NT2/D1 (cell line): ENCODE results near the gene IGFBP1.

Experiments used
- YY1 ChIP-seq: IDR thresholded peaks from 2 replicates; pipeline ENCODE4 v1.6.1; 2011; ENCODE audit not compliant: insufficient read length, insufficient read depth
- ZNF274 ChIP-seq: IDR thresholded peaks from 2 replicates; pipeline ENCODE4 v1.6.1; 2011; ENCODE audit warnings: mild to moderate bottlenecking, low read depth, low read length

- TF ChIP-seq YY1 (no peak), ZNF274 (no peak)
These were observed 9.9 kb downstream of the IGFBP1 start for GRCh38 chr7:45898222-45898621.
